ENCODE data around the gene TXNRD2.

DNA sequence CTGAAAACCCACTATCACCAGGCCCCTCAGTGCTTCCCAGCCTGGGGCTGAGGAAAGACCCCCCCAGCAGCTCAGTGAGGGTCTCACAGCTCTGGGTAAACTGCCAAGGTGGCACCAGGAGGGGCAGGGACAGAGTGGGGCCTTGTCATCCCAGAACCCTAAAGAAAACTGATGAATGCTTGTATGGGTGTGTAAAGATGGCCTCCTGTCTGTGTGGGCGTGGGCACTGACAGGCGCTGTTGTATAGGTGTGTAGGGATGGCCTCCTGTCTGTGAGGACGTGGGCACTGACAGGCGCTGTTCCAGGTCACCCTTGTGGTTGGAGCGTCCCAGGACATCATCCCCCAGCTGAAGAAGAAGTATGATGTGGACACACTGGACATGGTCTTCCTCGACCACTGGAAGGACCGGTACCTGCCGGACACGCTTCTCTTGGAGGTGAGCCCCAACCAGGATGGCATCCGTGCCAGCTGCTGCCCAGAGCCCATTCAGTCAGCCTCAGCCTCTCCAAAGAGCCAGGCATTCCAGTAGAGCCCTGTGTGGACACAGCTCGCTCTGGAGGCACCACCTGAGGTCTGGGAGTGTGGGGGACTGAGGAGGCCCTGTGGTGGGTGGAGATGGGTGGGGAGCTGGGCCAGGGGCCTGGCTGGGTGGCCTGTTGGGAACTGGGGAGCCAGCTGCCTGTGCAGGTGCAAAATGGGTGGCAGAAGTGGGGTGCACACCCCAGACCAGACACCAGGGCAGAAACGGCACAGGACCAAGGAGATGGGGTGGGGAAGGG, 22.4 kb upstream of the TXNRD2 start:
- TF ChIP-seq, protein P1, sequence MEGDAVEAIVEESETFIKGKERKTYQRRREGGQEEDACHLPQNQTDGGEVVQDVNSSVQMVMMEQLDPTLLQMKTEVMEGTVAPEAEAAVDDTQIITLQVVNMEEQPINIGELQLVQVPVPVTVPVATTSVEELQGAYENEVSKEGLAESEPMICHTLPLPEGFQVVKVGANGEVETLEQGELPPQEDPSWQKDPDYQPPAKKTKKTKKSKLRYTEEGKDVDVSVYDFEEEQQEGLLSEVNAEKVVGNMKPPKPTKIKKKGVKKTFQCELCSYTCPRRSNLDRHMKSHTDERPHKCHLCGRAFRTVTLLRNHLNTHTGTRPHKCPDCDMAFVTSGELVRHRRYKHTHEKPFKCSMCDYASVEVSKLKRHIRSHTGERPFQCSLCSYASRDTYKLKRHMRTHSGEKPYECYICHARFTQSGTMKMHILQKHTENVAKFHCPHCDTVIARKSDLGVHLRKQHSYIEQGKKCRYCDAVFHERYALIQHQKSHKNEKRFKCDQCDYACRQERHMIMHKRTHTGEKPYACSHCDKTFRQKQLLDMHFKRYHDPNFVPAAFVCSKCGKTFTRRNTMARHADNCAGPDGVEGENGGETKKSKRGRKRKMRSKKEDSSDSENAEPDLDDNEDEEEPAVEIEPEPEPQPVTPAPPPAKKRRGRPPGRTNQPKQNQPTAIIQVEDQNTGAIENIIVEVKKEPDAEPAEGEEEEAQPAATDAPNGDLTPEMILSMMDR (IDR thresholded peaks at IDR 0.05): no peak
- TF ChIP-seq POLR2A (IDR thresholded peaks at IDR 0.05) (no peak), EP300 (IDR thresholded peaks at IDR 0.05) (no peak)

Measured in tibial nerve (tissue), 4 donors.